ENCODE data around the gene ZNF662. TPM values are rescaled to one million over a fixed set of nuclear protein-coding genes. Genes with fewer than 3 reads are reported as not detected.

ZNF662 gene
- total RNA-seq, 1 donor from 2014 or later, result 1.3 TPM

Other genes with a start within 250 kb of the ZNF662 start
- gene KLHL40, start 220.6 kb upstream of the ZNF662 start, total RNA-seq, result not detected in 2 replicates
- not detected in 2 replicates for gene HHATL, start 203.3 kb upstream of the ZNF662 start, total RNA-seq
- gene CCDC13, start 132.9 kb upstream of the ZNF662 start, total RNA-seq, result 1.4 and 1.6 TPM in 2 replicates
- gene HIGD1A, start 101.7 kb upstream of the ZNF662 start, total RNA-seq, result 219 and 291 TPM in 2 replicates
- gene ACKR2, start 96.7 kb upstream of the ZNF662 start, total RNA-seq, result 1.3 and 3.3 TPM in 2 replicates
- gene CYP8B1, start 30.3 kb upstream of the ZNF662 start, total RNA-seq, result not detected in 2 replicates
- gene GASK1A, start 73.2 kb downstream of the ZNF662 start, total RNA-seq, result 0.77 and 1.1 TPM in 2 replicates
- gene POMGNT2, start 199.9 kb downstream of the ZNF662 start, total RNA-seq, result 8.2 TPM in 2 replicates